ENCODE results near the gene MOV10.

- no peak for TF ChIP-seq CTCF (IDR thresholded peaks at IDR 0.05; ENCODE audit: control extremely low read depth in 1 of 3, insufficient read depth in 1 of 3, low read depth in 1 of 3, low read length in 3 of 3)
- TF ChIP-seq POLR2AphosphoS5 (IDR thresholded peaks at IDR 0.05; ENCODE audit: low read depth, low read length), result no peak
- TF ChIP-seq EZH2 (IDR thresholded peaks at IDR 0.05; ENCODE audit: low read depth, low read length, severe bottlenecking), result no peak
- no peak for TF ChIP-seq ATF2 (IDR thresholded peaks at IDR 0.05; ENCODE audit: low read length)
- no peak for TF ChIP-seq CREB1 (IDR thresholded peaks at IDR 0.05)
- no peak for TF ChIP-seq CHD1 (IDR thresholded peaks at IDR 0.05; ENCODE audit: low read depth, low read length)
- no peak for TF ChIP-seq RAD21 (IDR thresholded peaks at IDR 0.05 in 1 of 2, conservative IDR thresholded peaks at IDR 0.05 in 1 of 2; ENCODE audit: low read depth in 2 of 2, low read length in 2 of 2)
- no peak for TF ChIP-seq TAF1 (IDR thresholded peaks at IDR 0.05; ENCODE audit: low read depth, low read length)
- no peak for TF ChIP-seq ATF3 (IDR thresholded peaks at IDR 0.05; ENCODE audit: insufficient read depth, low read depth, low read length)
- no peak for TF ChIP-seq CBX5 (IDR thresholded peaks at IDR 0.05; ENCODE audit: low read depth, low read length)
Measured at GRCh38 chr1:112688781-112689193, 14.3 kb downstream of the MOV10 start.
